Measurements from ENCODE around the gene DUSP2.

The DUSP2 gene

GRCh38 chr2:96118698-96119388, 26.4 kb downstream of the DUSP2 start:
- Histone ChIP-seq H3K4me1 (ENCODE audit: control insufficient read depth, insufficient read depth, low read length, poor library complexity, severe bottlenecking) (no peaks in the 10 kb centered on the region), H3K9me3 (ENCODE audit: control insufficient read depth, low read length) (no peaks in the 10 kb centered on the region), H3K36me3 (ENCODE audit: control insufficient read depth, insufficient read depth, low read length) (no peaks in the 10 kb centered on the region), H3K4me3 (ENCODE audit: extremely low read depth, insufficient read depth, low read length, poor library complexity, severe bottlenecking) (no peak overlapping the region), H3K27ac (ENCODE audit: low read depth, low read length, severe bottlenecking) (no peak overlapping the region)
- WGBS, 2 experiments (ENCODE audit: insufficient coverage in 2 of 2): 88 to 89% methylated on average over 10 to 13 of the region's 13 CpGs

- H3K4me3 ChIP-seq (ENCODE audit: extremely low read depth, insufficient read depth, low read length, poor library complexity, severe bottlenecking): peak overlapping the region; percentile 44
- no peak overlapping the region for H3K27ac ChIP-seq (ENCODE audit: low read depth, low read length, severe bottlenecking)
- no peaks in the 10 kb centered on the region for H3K9me3 ChIP-seq (ENCODE audit: control insufficient read depth, low read length)
- no peaks in the 10 kb centered on the region for H3K4me1 ChIP-seq (ENCODE audit: control insufficient read depth, insufficient read depth, low read length, poor library complexity, severe bottlenecking)
- WGBS, 2 experiments (ENCODE audit: insufficient coverage in 2 of 2): 56 to 57% methylated on average over 8 to 15 of the region's 17 CpGs
- H3K36me3 ChIP-seq (ENCODE audit: control insufficient read depth, insufficient read depth, low read length): no peaks in the 10 kb centered on the region
Measured at GRCh38 chr2:96117701-96118588, 27.3 kb downstream of the DUSP2 start.

GRCh38 chr2:96116879-96117533, 28.2 kb downstream of the DUSP2 start:
- 1 to 2% methylated on average over 49 to 56 of the region's 62 CpGs for WGBS, 2 experiments (ENCODE audit: insufficient coverage in 2 of 2)

GRCh38 chr2:96116424-96116878, 28.8 kb downstream of the DUSP2 start, which contains the start of gene ADRA2B:
Gene ADRA2B (minus strand): TSS chr2:96116571. CDS start chr2:96116149, 422 bp downstream.
- H3K36me3 ChIP-seq (ENCODE audit: control insufficient read depth, insufficient read depth, low read length): no peaks in the 10 kb centered on the region
- WGBS, 2 experiments (ENCODE audit: insufficient coverage in 2 of 2): 1% methylated on average over 36 of the region's 64 CpGs

More at GRCh38 chr2:96116879-96117533, 28.2 kb downstream of the DUSP2 start:
- Histone ChIP-seq H3K27ac (ENCODE audit: low read depth, low read length, severe bottlenecking) (no peak overlapping the region), H3K4me3 (ENCODE audit: extremely low read depth, insufficient read depth, low read length, poor library complexity, severe bottlenecking) (peak overlapping the region; percentile 44), H3K36me3 (ENCODE audit: control insufficient read depth, insufficient read depth, low read length) (no peaks in the 10 kb centered on the region), H3K4me1 (ENCODE audit: control insufficient read depth, insufficient read depth, low read length, poor library complexity, severe bottlenecking) (no peaks in the 10 kb centered on the region), H3K9me3 (ENCODE audit: control insufficient read depth, low read length) (no peaks in the 10 kb centered on the region)

GRCh38 chr2:96115631-96116423, 29.4 kb downstream of the DUSP2 start:
- H3K4me1 ChIP-seq (ENCODE audit: control insufficient read depth, insufficient read depth, low read length, poor library complexity, severe bottlenecking): no peaks in the 10 kb centered on the region
- WGBS, 2 experiments (ENCODE audit: insufficient coverage in 2 of 2): 77 to 83% methylated on average over 64 to 70 of the region's 77 CpGs
- H3K27ac ChIP-seq (ENCODE audit: low read depth, low read length, severe bottlenecking): no peak overlapping the region
- no peaks in the 10 kb centered on the region for H3K9me3 ChIP-seq (ENCODE audit: control insufficient read depth, low read length)
- peak overlapping the region; percentile 44 for H3K4me3 ChIP-seq (ENCODE audit: extremely low read depth, insufficient read depth, low read length, poor library complexity, severe bottlenecking)
- H3K36me3 ChIP-seq (ENCODE audit: control insufficient read depth, insufficient read depth, low read length): no peaks in the 10 kb centered on the region

More at GRCh38 chr2:96116424-96116878, 28.8 kb downstream of the DUSP2 start, which contains the start of gene ADRA2B:
- Histone ChIP-seq H3K4me3 (ENCODE audit: extremely low read depth, insufficient read depth, low read length, poor library complexity, severe bottlenecking) (peak within 1 kb of the TSS; percentile 44), H3K9me3 (ENCODE audit: control insufficient read depth, low read length) (no peaks in the 10 kb centered on the region), H3K27ac (ENCODE audit: low read depth, low read length, severe bottlenecking) (no peak within 1 kb of the TSS), H3K4me1 (ENCODE audit: control insufficient read depth, insufficient read depth, low read length, poor library complexity, severe bottlenecking) (no peaks in the 10 kb centered on the region)

- no peaks in the 10 kb centered on the region for H3K9me3 ChIP-seq (ENCODE audit: control insufficient read depth, low read length)
- no peak overlapping the region for H3K27ac ChIP-seq (ENCODE audit: low read depth, low read length, severe bottlenecking)
- no peak overlapping the region for H3K4me3 ChIP-seq (ENCODE audit: extremely low read depth, insufficient read depth, low read length, poor library complexity, severe bottlenecking)
- 95% methylated on average over 22 to 24 of the region's 24 CpGs for WGBS, 2 experiments (ENCODE audit: insufficient coverage in 2 of 2)
- H3K36me3 ChIP-seq (ENCODE audit: control insufficient read depth, insufficient read depth, low read length): no peaks in the 10 kb centered on the region
- no peaks in the 10 kb centered on the region for H3K4me1 ChIP-seq (ENCODE audit: control insufficient read depth, insufficient read depth, low read length, poor library complexity, severe bottlenecking)
Measured at GRCh38 chr2:96114903-96115581, 30.2 kb downstream of the DUSP2 start.

- H3K9me3 ChIP-seq (ENCODE audit: control insufficient read depth, low read length): no peaks in the 10 kb centered on the region
- H3K4me1 ChIP-seq (ENCODE audit: control insufficient read depth, insufficient read depth, low read length, poor library complexity, severe bottlenecking): no peaks in the 10 kb centered on the region
- no peaks in the 10 kb centered on the region for H3K36me3 ChIP-seq (ENCODE audit: control insufficient read depth, insufficient read depth, low read length)
- no peak overlapping the region for H3K27ac ChIP-seq (ENCODE audit: low read depth, low read length, severe bottlenecking)
- no peak overlapping the region for H3K4me3 ChIP-seq (ENCODE audit: extremely low read depth, insufficient read depth, low read length, poor library complexity, severe bottlenecking)
- 96 to 100% methylated on average over 5 to 12 of the region's 13 CpGs for WGBS, 2 experiments (ENCODE audit: insufficient coverage in 2 of 2)
Measured at GRCh38 chr2:96114546-96114902, 30.7 kb downstream of the DUSP2 start.

GRCh38 chr2:96113951-96114350, 31.3 kb downstream of the DUSP2 start:
- Histone ChIP-seq H3K36me3 (ENCODE audit: control insufficient read depth, insufficient read depth, low read length) (no peaks in the 10 kb centered on the region), H3K4me1 (ENCODE audit: control insufficient read depth, insufficient read depth, low read length, poor library complexity, severe bottlenecking) (peaks cover 5% of the 10 kb centered on the region), H3K9me3 (ENCODE audit: control insufficient read depth, low read length) (no peaks in the 10 kb centered on the region), H3K4me3 (ENCODE audit: extremely low read depth, insufficient read depth, low read length, poor library complexity, severe bottlenecking) (no peak overlapping the region), H3K27ac (ENCODE audit: low read depth, low read length, severe bottlenecking) (no peak overlapping the region)
- WGBS, 2 experiments (ENCODE audit: insufficient coverage in 2 of 2): 85 to 87% methylated on average over 11 of the region's 17 CpGs

- 87 to 88% methylated on average over 5 to 7 of the region's 7 CpGs for WGBS, 2 experiments (ENCODE audit: insufficient coverage in 2 of 2)
- no peak overlapping the region for H3K4me3 ChIP-seq (ENCODE audit: extremely low read depth, insufficient read depth, low read length, poor library complexity, severe bottlenecking)
- no peaks in the 10 kb centered on the region for H3K9me3 ChIP-seq (ENCODE audit: control insufficient read depth, low read length)
- H3K4me1 ChIP-seq (ENCODE audit: control insufficient read depth, insufficient read depth, low read length, poor library complexity, severe bottlenecking): peaks cover 9% of the 10 kb centered on the region
- H3K27ac ChIP-seq (ENCODE audit: low read depth, low read length, severe bottlenecking): no peak overlapping the region
- no peaks in the 10 kb centered on the region for H3K36me3 ChIP-seq (ENCODE audit: control insufficient read depth, insufficient read depth, low read length)
Measured at GRCh38 chr2:96113367-96113677, 31.9 kb downstream of the DUSP2 start.

All from mesodermal cell (in vitro differentiated cells).